A549 (cell line): ENCODE results near the gene B4GALT1. TPM values are rescaled to one million over a fixed set of nuclear protein-coding genes. Genes with fewer than 3 reads are reported as not detected.

ENCODE experiments used
- ATAC-seq, 2 experiments: fragments of 200-7000 bp in 1 of 2; fragments of >200 bp in 1 of 2; cut with Nextera tagmentation in 1 of 2; cut with Tn5 transposase in 1 of 2; 3 replicates each; pipeline versions ENCODE4 v1.8.0 to v1.9.1; 2018 to 2020; ENCODE audit warnings: mild to moderate bottlenecking in 1 of 2, moderate library complexity in 1 of 2
- CTCF ChIA-PET: fragments of 300-600 bp; sonication (Branson Sonifier 250); formaldehyde crosslinking; extraction: SDS; loops from one replicate; lab custom pipeline; 2021; ENCODE audit warnings: antibody characterized with exemption, inconsistent platforms; lab: Yijun Ruan, JAX
- POLR2A ChIA-PET: fragments of 350-600 bp; formaldehyde crosslinking; extraction: SDS; loops from one replicate; lab custom pipeline; 2021; ENCODE audit warnings: antibody characterized with exemption, inconsistent platforms; lab: Yijun Ruan, JAX
- DNase-seq, 2 experiments: peaks; one replicate each; pipeline versions ENCODE4 v3.0.0 to v3.0.0-alpha.2; 2011 to 2016; ENCODE audit warnings: low read depth in 1 of 2, low spot score in 1 of 2
- FAIRE-seq: peaks from 2 replicates; lab custom pipeline; 2011; peaks lifted over from hg19 to GRCh38; lab: Jason Lieb, UNC
- H3K27ac ChIP-seq, 2 experiments: fragments of >200 bp; sonication (Bioruptor Twin); formaldehyde crosslinking; 3 replicates each; pipeline ENCODE4 v1.5.1; 2016 to 2017
- H3K4me1 ChIP-seq: fragments of >200 bp; sonication (Bioruptor Twin); formaldehyde crosslinking; 3 replicates; pipeline ENCODE4 v1.6.1; 2016
- H3K4me2 ChIP-seq: fragments of >200 bp; sonication (Bioruptor Twin); formaldehyde crosslinking; 3 replicates; pipeline ENCODE4 v1.6.1; 2016
- H3K4me3 ChIP-seq: fragments of >200 bp; sonication (Bioruptor Twin); formaldehyde crosslinking; 3 replicates; pipeline ENCODE4 v1.5.1; 2016
- H3K9me3 ChIP-seq: fragments of >200 bp; sonication (Bioruptor Twin); formaldehyde crosslinking; 3 replicates; pipeline ENCODE4 v1.6.1; 2016
- BHLHE40 ChIP-seq: IDR thresholded peaks from 2 replicates; pipeline ENCODE4 v1.6.1; 2012; ENCODE audit warnings: low read depth, low read length, inconsistent platforms
- CEBPB ChIP-seq, 2 experiments: fragments of >200 bp in 1 of 2; sonication (Bioruptor Twin) in 1 of 2; formaldehyde crosslinking in 1 of 2; IDR thresholded peaks; 2 replicates each; pipeline ENCODE4 v1.6.1; 2012 to 2016
- CHD2 ChIP-seq: fragments of 150-350 bp; IDR thresholded peaks from 2 replicates; pipeline ENCODE4 v1.6.1; 2014; ENCODE audit warnings: low read length; ENCODE audit not compliant: partially characterized antibody
- EHF ChIP-seq: fragments of 250-450 bp; sonication (Bioruptor Pico); IDR thresholded peaks from 2 replicates; pipeline ENCODE4 v1.5.0; 2020; ENCODE audit warnings: mild to moderate bottlenecking
- EHMT2 ChIP-seq: fragments of 200-600 bp; sonication (generic); IDR thresholded peaks from 2 replicates; pipeline ENCODE4 v1.6.1; 2016; ENCODE audit warnings: antibody characterized with exemption, low read depth, mild to moderate bottlenecking, moderate library complexity
- ESRRA ChIP-seq: fragments of 150-350 bp; IDR thresholded peaks from 2 replicates; pipeline ENCODE4 v1.6.1; 2014; ENCODE audit warnings: mild to moderate bottlenecking, low read length, borderline replicate concordance
- GATA3 ChIP-seq: IDR thresholded peaks from 2 replicates; pipeline ENCODE4 v1.6.1; 2012; ENCODE audit warnings: borderline replicate concordance
- HMGXB4 ChIP-seq: fragments of 250-450 bp; sonication (Bioruptor Pico); IDR thresholded peaks from 2 replicates; pipeline ENCODE4 v1.5.0; 2021; ENCODE audit warnings: mild to moderate bottlenecking, moderate library complexity, borderline replicate concordance
- JUN ChIP-seq, 2 experiments: fragments of >200 bp; sonication (Bioruptor Twin); formaldehyde crosslinking; IDR thresholded peaks; 2 replicates in 1 of 2; 3 replicates in 1 of 2; pipeline ENCODE4 v1.6.1; 2016 to 2017
- MAFK ChIP-seq: fragments of 450-650 bp; IDR thresholded peaks from 2 replicates; pipeline ENCODE4 v1.6.1; 2014; ENCODE audit not compliant: partially characterized antibody
- NPAS2 ChIP-seq: fragments of 250-450 bp; sonication (Bioruptor Pico); IDR thresholded peaks from 2 replicates; pipeline ENCODE4 v1.8.0; 2022; ENCODE audit warnings: mild to moderate bottlenecking, moderate library complexity, borderline replicate concordance
- NR3C1 ChIP-seq: fragments of >200 bp; sonication (Bioruptor Twin); formaldehyde crosslinking; IDR thresholded peaks from 3 replicates; pipeline ENCODE4 v1.6.1; 2017
- RARB ChIP-seq: fragments of 250-450 bp; sonication (Bioruptor Pico); IDR thresholded peaks from 2 replicates; pipeline ENCODE4 v1.8.0; 2021; ENCODE audit warnings: mild to moderate bottlenecking, moderate library complexity
- RFX5 ChIP-seq: fragments of 450-650 bp; IDR thresholded peaks from 2 replicates; pipeline ENCODE4 v1.7.1; 2014; ENCODE audit warnings: antibody characterized with exemption, mild to moderate bottlenecking, moderate library complexity
- RNF2 ChIP-seq: fragments of 200-600 bp; sonication (generic); IDR thresholded peaks from 2 replicates; pipeline ENCODE4 v1.6.1; 2016; ENCODE audit warnings: low read depth, mild to moderate bottlenecking, antibody characterized with exemption, moderate library complexity, borderline replicate concordance
- ZFP36 ChIP-seq: fragments of 450-650 bp; IDR thresholded peaks from 2 replicates; pipeline ENCODE4 v1.6.1; 2014; ENCODE audit warnings: borderline replicate concordance; ENCODE audit not compliant: partially characterized antibody
- ZNF302 ChIP-seq: fragments of 250-450 bp; sonication (Bioruptor Pico); IDR thresholded peaks from 2 replicates; pipeline ENCODE4 v1.9.0; 2021; ENCODE audit warnings: inconsistent platforms, mild to moderate bottlenecking, moderate library complexity
- ZSCAN20 ChIP-seq: fragments of 250-450 bp; sonication (Bioruptor Pico); IDR thresholded peaks from 2 replicates; pipeline ENCODE4 v1.8.0; 2022; ENCODE audit warnings: mild to moderate bottlenecking, moderate library complexity
- WGBS: methylation state at CpG from one replicate; pipeline ENCODE4 v1.1.6; 2017; ENCODE audit errors: missing lambda C conversion rate; 5-methylcytosine and 5-hydroxymethylcytosine counted together
- polyA plus RNA-seq, 4 experiments: library from polyadenylated mRNA; depleted of rRNA in 3 of 4; stranded (reverse); fragments of >200 nt; fragmentation: RNase III in 1 of 4; extraction: RNeasy Plus Mini Kit Qiagen cat#74134 plus additional on column Dnase treatment in 1 of 4; gene quantifications; 2 replicates in 3 of 4; 3 replicates in 1 of 4; pipeline ENCODE4 v1.2.3, GENCODE V29; 2011 to 2017
- TF ChIP-seq, protein P1 (sequence below): fragments of >200 bp; sonication (Bioruptor Twin); formaldehyde crosslinking; IDR thresholded peaks from 2 replicates; pipeline ENCODE4 v1.6.1; 2016
- TF ChIP-seq, protein P2 (sequence below): IDR thresholded peaks from 2 replicates; pipeline ENCODE4 v1.6.1; 2012

The B4GALT1 gene
- polyA plus RNA-seq, 2 of the 4 experiments (the other 2 are of a cell fraction) = 167 to 180 TPM

DNA sequence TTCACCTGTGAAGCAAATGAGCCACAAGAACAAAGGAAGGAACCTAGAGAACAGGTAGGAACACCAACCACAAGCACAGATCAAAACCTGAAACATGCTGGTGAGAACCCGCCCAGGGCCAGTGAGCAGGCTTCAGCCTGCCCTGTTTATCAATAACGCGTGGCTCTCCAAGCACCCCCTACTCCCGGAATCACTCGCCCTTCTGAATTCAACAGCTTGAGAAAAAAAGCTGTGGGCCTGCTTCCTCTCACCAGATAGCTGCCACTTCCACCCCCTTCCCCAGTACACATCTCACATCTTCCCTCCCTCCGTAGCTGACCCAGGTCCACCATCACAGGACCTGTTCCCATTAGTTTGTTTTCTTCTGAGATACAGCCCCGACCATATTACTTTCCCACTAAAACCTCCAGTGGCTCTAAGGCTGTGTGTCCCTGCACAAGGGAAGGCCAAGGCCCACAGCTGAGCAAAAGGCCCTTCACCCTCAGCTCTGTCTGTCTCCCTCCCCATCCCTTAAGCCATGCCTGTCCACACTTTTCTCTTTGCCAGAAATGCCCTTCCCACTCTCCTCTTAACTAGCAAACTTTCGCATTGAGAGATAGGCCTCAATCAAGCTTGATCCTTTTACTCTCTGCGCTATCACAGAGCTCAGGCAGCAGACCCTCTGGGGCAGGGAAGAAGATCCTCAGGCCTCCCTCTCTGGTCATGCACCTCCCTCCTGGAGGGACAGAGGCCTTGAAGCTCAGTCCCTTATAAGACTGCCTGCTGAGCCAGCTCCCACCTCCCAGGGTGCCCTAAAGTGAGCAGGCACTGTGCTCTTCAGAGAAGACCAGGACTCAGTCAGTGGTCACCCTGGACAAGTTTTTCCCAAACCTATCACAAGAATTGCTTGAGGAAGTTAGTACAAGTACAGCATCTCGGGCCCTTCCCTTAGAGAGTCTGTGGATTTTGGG lies 30.1 kb downstream of the B4GALT1 start:
- H3K4me3 ChIP-seq = no peak overlapping the region
- FAIRE-seq (no peak), DNase-seq (no peak), ATAC-seq (no peak)
- H3K4me2 ChIP-seq = no peak overlapping the region
- CTCF ChIA-PET = interaction anchor here (0.8 to 1.5 kb wide), 3 partner anchors 12 to 35 kb away, joined by 3 to 6 read pairs (median 3); no protein-coding TSS in a partner anchor
- TF ChIP-seq MAFK = no peak
- TF ChIP-seq ZFP36 = no peak
- TF ChIP-seq, all 56 proteins: peak for 0
- Histone ChIP-seq H3K9me3 (no peaks in the 10 kb centered on the region), H3K4me1 (peaks cover 85% of the 10 kb centered on the region), H3K27ac (peak overlapping the region in 1 of 2 experiments; percentile 20; a peak in 1 of 6 replicates)
- WGBS = 95% methylated on average over 10 of the region's 10 CpGs
- POLR2A ChIA-PET = interaction anchor here (1.0 to 1.8 kb wide), 2 partner anchors 14 to 30 kb away, joined by 4 to 6 read pairs; partner anchors contain the start of gene B4GALT1

DNA sequence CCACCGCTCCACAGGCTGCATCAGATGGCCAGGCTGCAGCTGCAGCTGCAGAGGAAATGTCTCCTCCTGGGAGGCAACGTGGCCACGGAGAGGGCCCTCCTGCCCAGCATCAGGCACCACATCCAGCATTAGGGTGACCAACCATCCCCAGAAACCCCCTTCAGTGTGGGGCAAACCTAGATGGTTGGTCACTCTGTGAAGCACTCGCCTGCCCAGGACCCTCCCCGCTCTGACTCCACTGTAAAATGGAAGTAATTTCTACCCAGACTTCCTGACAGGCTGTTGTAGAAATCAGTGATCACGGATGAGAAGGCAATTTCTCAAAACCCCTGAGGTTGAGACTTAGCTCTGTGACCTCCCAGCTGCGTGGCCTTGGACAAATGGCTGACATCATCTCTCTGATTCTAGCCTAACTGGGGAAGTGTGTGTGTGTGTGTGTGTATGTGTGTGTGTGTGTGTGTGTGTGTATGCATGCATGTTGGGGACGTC lies 31.6 kb downstream of the B4GALT1 start:
- CTCF ChIA-PET = interaction anchor here (0.7 to 1.8 kb wide), 5 partner anchors 13 to 93 kb away, joined by 3 to 5 read pairs (median 3); no protein-coding TSS in a partner anchor
- no peak for FAIRE-seq
- H3K4me3 ChIP-seq = no peak overlapping the region
- peaks cover 85% of the 10 kb centered on the region for H3K4me1 ChIP-seq
- 92% methylated on average over 5 of the region's 8 CpGs for WGBS
- POLR2A ChIA-PET = interaction anchor here (1.8 kb wide), 1 partner anchor 16 kb away, joined by 6 read pairs; no protein-coding TSS in a partner anchor
- no peak for ATAC-seq
- H3K27ac ChIP-seq = peak overlapping the region in 1 of 2 experiments; percentile 23; a peak in 1 of 6 replicates
- TF ChIP-seq CHD2 (no peak), GATA3 (no peak), ZNF302 (no peak), EHMT2 (no peak), NPAS2 (CRISPR knock-in tag) (no peak), RARB (CRISPR knock-in tag) (no peak), NR3C1 (no peak), BHLHE40 (no peak), EHF (CRISPR knock-in tag) (no peak), ESRRA (no peak), RNF2 (no peak), ZFP36 (no peak), ZSCAN20 (CRISPR knock-in tag) (no peak), MAFK (no peak), HMGXB4 (no peak), JUN (IDR thresholded peaks at IDR 0.05) (no peak), CEBPB (IDR thresholded peaks at IDR 0.05) (no peak), RFX5 (no peak)
- TF ChIP-seq, protein P1, sequence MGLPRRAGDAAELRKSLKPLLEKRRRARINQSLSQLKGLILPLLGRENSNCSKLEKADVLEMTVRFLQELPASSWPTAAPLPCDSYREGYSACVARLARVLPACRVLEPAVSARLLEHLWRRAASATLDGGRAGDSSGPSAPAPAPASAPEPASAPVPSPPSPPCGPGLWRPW = no peak
- TF ChIP-seq, protein P2, sequence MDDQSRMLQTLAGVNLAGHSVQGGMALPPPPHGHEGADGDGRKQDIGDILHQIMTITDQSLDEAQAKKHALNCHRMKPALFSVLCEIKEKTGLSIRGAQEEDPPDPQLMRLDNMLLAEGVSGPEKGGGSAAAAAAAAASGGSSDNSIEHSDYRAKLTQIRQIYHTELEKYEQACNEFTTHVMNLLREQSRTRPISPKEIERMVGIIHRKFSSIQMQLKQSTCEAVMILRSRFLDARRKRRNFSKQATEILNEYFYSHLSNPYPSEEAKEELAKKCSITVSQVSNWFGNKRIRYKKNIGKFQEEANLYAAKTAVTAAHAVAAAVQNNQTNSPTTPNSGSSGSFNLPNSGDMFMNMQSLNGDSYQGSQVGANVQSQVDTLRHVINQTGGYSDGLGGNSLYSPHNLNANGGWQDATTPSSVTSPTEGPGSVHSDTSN = no peak
- no peaks in the 10 kb centered on the region for H3K9me3 ChIP-seq
- no peak overlapping the region for H3K4me2 ChIP-seq
- no peak for DNase-seq
